H1 (cell line): ENCODE results near the gene YPEL2. TPM values are rescaled to one million over a fixed set of nuclear protein-coding genes. Genes with fewer than 3 reads are reported as not detected.

ENCODE experiments used
- CTCF ChIA-PET: fragments of 300-600 bp; sonication (Branson Sonifier 250); formaldehyde crosslinking; loops from one replicate; lab custom pipeline; 2021; ENCODE audit not compliant: partially characterized antibody; lab: Charles Lee
- POLR2A ChIA-PET: fragments of 300-600 bp; sonication (Branson Sonifier 250); formaldehyde crosslinking; loops from one replicate; lab custom pipeline; 2021; ENCODE audit warnings: inconsistent platforms; ENCODE audit not compliant: partially characterized antibody; lab: Charles Lee
- DNase-seq, 2 experiments: peaks; one replicate each; pipeline versions ENCODE4 v3.0.0 to v3.0.0-alpha.2; 2010 to 2022; ENCODE audit warnings: low spot score in 2 of 2, low read depth in 1 of 2, mixed read lengths in 1 of 2
- FAIRE-seq: peaks from 2 replicates; lab custom pipeline; 2011; peaks lifted over from hg19 to GRCh38; lab: Jason Lieb, UNC
- H2AFZ ChIP-seq: 2 replicates; pipeline ENCODE4 v1.8.1; 2012; ENCODE audit warnings: low read length, inconsistent platforms
- H2AK5ac ChIP-seq: 2 replicates; pipeline ENCODE4 v1.6.1; 2013; ENCODE audit warnings: low read depth, low read length
- H2BK120ac ChIP-seq: replicated peaks from 2 replicates; pipeline ENCODE3; 2013; ENCODE audit warnings: low read depth, low read length, inconsistent platforms
- H2BK12ac ChIP-seq: 2 replicates; pipeline ENCODE4 v1.6.1; 2013; ENCODE audit warnings: low read depth, low read length
- H2BK15ac ChIP-seq: 2 replicates; pipeline ENCODE4 v1.6.1; 2013; ENCODE audit warnings: low read length
- H2BK20ac ChIP-seq: 2 replicates; pipeline ENCODE4 v1.6.1; 2013; ENCODE audit warnings: low read length
- H2BK5ac ChIP-seq: 2 replicates; pipeline ENCODE4 v1.6.1; 2013; ENCODE audit warnings: low read depth, low read length
- H3K14ac ChIP-seq: 2 replicates; pipeline ENCODE4 v1.6.1; 2013; ENCODE audit warnings: inconsistent platforms; ENCODE audit not compliant: insufficient read length
- H3K18ac ChIP-seq: 2 replicates; pipeline ENCODE4 v1.6.1; 2013; ENCODE audit warnings: low read length; ENCODE audit errors: extremely low read depth
- H3K23ac ChIP-seq: 2 replicates; pipeline ENCODE4 v1.6.1; 2013; ENCODE audit warnings: inconsistent platforms; ENCODE audit not compliant: insufficient read length
- H3K23me2 ChIP-seq: 2 replicates; pipeline ENCODE4 v1.6.1; 2013; ENCODE audit warnings: low read depth, low read length
- H3K27ac ChIP-seq: 2 replicates; pipeline ENCODE4 v1.6.1; 2011; ENCODE audit warnings: low read depth, low read length, inconsistent platforms
- H3K27me3 ChIP-seq, 4 experiments: replicated peaks in 1 of 4; 1 replicate in 1 of 4; 2 replicates in 3 of 4; pipeline versions ENCODE4 v1.6.1 to v1.8.1; 2011 to 2013; ENCODE audit warnings: low read length in 3 of 4, mild to moderate bottlenecking in 3 of 4, inconsistent platforms in 2 of 4, mixed read lengths in 2 of 4, moderate library complexity in 1 of 4; ENCODE audit not compliant: control insufficient read depth in 3 of 4, insufficient read depth in 3 of 4; ENCODE audit errors: extremely low read depth in 1 of 4
- H3K36me3 ChIP-seq, 4 experiments: 2 replicates each; pipeline versions ENCODE4 v1.6.1 to v1.8.1; 2011 to 2013; ENCODE audit warnings: mild to moderate bottlenecking in 4 of 4, low read length in 3 of 4, moderate library complexity in 2 of 4, control low read depth in 1 of 4, inconsistent platforms in 1 of 4; ENCODE audit not compliant: insufficient read depth in 4 of 4, control insufficient read depth in 2 of 4
- H3K4ac ChIP-seq: replicated peaks from 2 replicates; pipeline ENCODE3; 2013; ENCODE audit warnings: low read length, low read depth, mixed read lengths, inconsistent platforms; ENCODE audit not compliant: insufficient read length
- H3K4me1 ChIP-seq, 4 experiments: replicated peaks in 1 of 4; 1 replicate in 1 of 4; 2 replicates in 3 of 4; pipeline versions ENCODE4 v1.6.1 to v1.8.1; 2011 to 2013; ENCODE audit warnings: low read length in 3 of 4, inconsistent platforms in 2 of 4, mixed read lengths in 1 of 4; ENCODE audit not compliant: insufficient read depth in 4 of 4, control insufficient read depth in 3 of 4
- H3K4me2 ChIP-seq, 2 experiments: 2 replicates each; pipeline versions ENCODE4 v1.6.1 to v1.8.1; 2011 to 2013; ENCODE audit warnings: low read depth in 2 of 2, low read length in 2 of 2, control low read depth in 1 of 2, inconsistent platforms in 1 of 2, mild to moderate bottlenecking in 1 of 2; ENCODE audit not compliant: insufficient read depth in 1 of 2
- H3K4me3 ChIP-seq, 4 experiments: fragments of 200-600, 300-600 bp in 1 of 4; sonication (generic), shearing (Covaris generic), sonication (Bioruptor Twin) in 1 of 4; 2 replicates each; pipeline versions ENCODE4 v1.5.1 to v1.8.1; 2011 to 2016; ENCODE audit warnings: low read length in 4 of 4, low read depth in 3 of 4, control low read depth in 2 of 4, inconsistent platforms in 2 of 4, mild to moderate bottlenecking in 2 of 4, mixed read lengths in 1 of 4, moderate library complexity in 1 of 4; ENCODE audit not compliant: insufficient read depth in 2 of 4; ENCODE audit errors: extremely low read depth in 1 of 4
- H3K56ac ChIP-seq: replicated peaks from 2 replicates; pipeline ENCODE3; 2013; ENCODE audit warnings: low read depth, mild to moderate bottlenecking, mixed read lengths, low read length, inconsistent platforms; ENCODE audit not compliant: insufficient read length
- H3K79me1 ChIP-seq: 2 replicates; pipeline ENCODE4 v1.6.1; 2013; ENCODE audit warnings: low read depth, low read length, control low read depth
- H3K79me2 ChIP-seq, 2 experiments: 2 replicates each; pipeline versions ENCODE4 v1.6.1 to v1.8.1; 2012 to 2013; ENCODE audit warnings: low read length in 2 of 2, mild to moderate bottlenecking in 2 of 2, inconsistent platforms in 1 of 2; ENCODE audit not compliant: insufficient read depth in 2 of 2, control insufficient read depth in 1 of 2
- H3K9ac ChIP-seq, 4 experiments: replicated peaks in 1 of 4; 1 replicate in 1 of 4; 2 replicates in 3 of 4; pipeline versions ENCODE4 v1.6.1 to v1.8.1; 2011 to 2013; ENCODE audit warnings: low read depth in 3 of 4, low read length in 3 of 4, control low read depth in 2 of 4, mild to moderate bottlenecking in 2 of 4, moderate library complexity in 2 of 4, inconsistent platforms in 1 of 4; ENCODE audit errors: extremely low read depth in 1 of 4
- H3K9me3 ChIP-seq, 2 experiments: 2 replicates each; pipeline versions ENCODE4 v1.6.1 to v1.8.1; 2012 to 2013; ENCODE audit warnings: mild to moderate bottlenecking in 2 of 2, moderate library complexity in 2 of 2, control low read depth in 1 of 2, inconsistent platforms in 1 of 2, low read depth in 1 of 2, low read length in 1 of 2, mixed read lengths in 1 of 2; ENCODE audit not compliant: insufficient read depth in 2 of 2
- H4K20me1 ChIP-seq, 2 experiments: replicated peaks in 1 of 2; 2 replicates each; pipeline versions ENCODE3 to v1.8.1; 2011 to 2013; ENCODE audit warnings: inconsistent platforms in 2 of 2, low read length in 2 of 2, mild to moderate bottlenecking in 1 of 2; ENCODE audit not compliant: insufficient read depth in 2 of 2, control insufficient read depth in 1 of 2
- H4K5ac ChIP-seq: 2 replicates; pipeline ENCODE4 v1.6.1; 2013; ENCODE audit warnings: low read length, low read depth, mixed read lengths, inconsistent platforms; ENCODE audit not compliant: insufficient read length
- H4K8ac ChIP-seq: 2 replicates; pipeline ENCODE4 v1.8.0; 2013; ENCODE audit warnings: mild to moderate bottlenecking, moderate library complexity, low read length, inconsistent platforms; ENCODE audit not compliant: insufficient read depth; ENCODE audit errors: extremely low read depth
- H4K91ac ChIP-seq: replicated peaks from 2 replicates; pipeline ENCODE3; 2013; ENCODE audit warnings: low read length, mixed read lengths, inconsistent platforms; ENCODE audit not compliant: insufficient read length
- CBX5 ChIP-seq: fragments of 300-800, 300-1000 bp; sonication (generic); IDR thresholded peaks from 2 replicates; pipeline ENCODE4 v1.7.1; 2016; ENCODE audit warnings: antibody characterized with exemption, low read length, low read depth
- EGR1 ChIP-seq: IDR thresholded peaks from 2 replicates; pipeline ENCODE4 v1.6.1; 2011; ENCODE audit warnings: low read depth, low read length, borderline replicate concordance
- EZH2 ChIP-seq: fragments of 200-600 bp; sonication (generic); IDR thresholded peaks from 2 replicates; pipeline ENCODE4 v1.7.1; 2012; ENCODE audit warnings: low read depth, mild to moderate bottlenecking, moderate library complexity, low read length, inconsistent platforms; ENCODE audit not compliant: severe bottlenecking
- GTF2F1 ChIP-seq: IDR thresholded peaks from 2 replicates; pipeline ENCODE4 v1.6.1; 2012; ENCODE audit warnings: low read depth, low read length, improper control_type of control experiment, borderline replicate concordance
- KDM4A ChIP-seq: IDR thresholded peaks from one replicate; pipeline ENCODE4 v1.7.1; 2012; ENCODE audit warnings: low read depth, mild to moderate bottlenecking, moderate library complexity, low read length, inconsistent platforms; ENCODE audit not compliant: severe bottlenecking
- RAD21 ChIP-seq, 2 experiments: IDR thresholded peaks in 1 of 2; conservative IDR thresholded peaks in 1 of 2; 2 replicates each; pipeline ENCODE4 v1.6.1; 2011; ENCODE audit warnings: low read depth in 2 of 2, low read length in 2 of 2, improper control_type of control experiment in 1 of 2, inconsistent platforms in 1 of 2, mild to moderate bottlenecking in 1 of 2, moderate library complexity in 1 of 2
- SP2 ChIP-seq: IDR thresholded peaks from 2 replicates; pipeline ENCODE4 v1.6.1; 2012; ENCODE audit warnings: mild to moderate bottlenecking, low read length, inconsistent platforms
- SUZ12 ChIP-seq: fragments of 200-600 bp; sonication (generic); IDR thresholded peaks from 2 replicates; pipeline ENCODE4 v1.6.1; 2012; ENCODE audit warnings: mild to moderate bottlenecking, inconsistent platforms, low read length, moderate library complexity, mixed read lengths
- WGBS, 2 experiments: shearing (Covaris generic) in 1 of 2; methylation state at CpG; one replicate each; pipeline versions ENCODE4 v1.1.6 to v1.1.7; 2013 to 2015; ENCODE audit warnings: low lambda C conversion rate in 2 of 2, mixed read lengths in 2 of 2, inconsistent platforms in 1 of 2, low coverage in 1 of 2, missing lambda C conversion rate in 1 of 2; ENCODE audit not compliant: insufficient replicate concordance in 2 of 2, insufficient coverage in 1 of 2, insufficient read length in 1 of 2; ENCODE audit errors: extremely low coverage in 1 of 2, missing lambda C conversion rate in 1 of 2; 5-methylcytosine and 5-hydroxymethylcytosine counted together
- polyA plus RNA-seq, 7 experiments: library from polyadenylated mRNA; depleted of rRNA in 3 of 7; stranded (reverse) in 5 of 7; unstranded in 2 of 7; fragments of >200 nt in 5 of 7; fragments of 200-250 nt in 2 of 7; gene quantifications; 1 replicate in 5 of 7; 2 replicates in 1 of 7; 4 replicates in 1 of 7; pipeline versions ENCODE4 v1.2.1 to v1.2.3, GENCODE V29; 2011 to 2013; ENCODE audit warnings: missing spikeins in 2 of 7, mixed read lengths in 2 of 7
- total RNA-seq: library from RNA; stranded (reverse); fragmentation: NEBNext Ultra II Directional; extraction: Animal tissue kit (Norgen Biotek cat#: 25700); gene quantifications from 2 replicates; pipeline ENCODE4 v1.2.1, GENCODE V29; 2021

The YPEL2 gene
- total and polyA plus RNA-seq, 2 of the 8 experiments (the other 6 are each of a cell fraction or from before 2014, with no cell fraction given) = 1.6 to 3.5 TPM

DNA sequence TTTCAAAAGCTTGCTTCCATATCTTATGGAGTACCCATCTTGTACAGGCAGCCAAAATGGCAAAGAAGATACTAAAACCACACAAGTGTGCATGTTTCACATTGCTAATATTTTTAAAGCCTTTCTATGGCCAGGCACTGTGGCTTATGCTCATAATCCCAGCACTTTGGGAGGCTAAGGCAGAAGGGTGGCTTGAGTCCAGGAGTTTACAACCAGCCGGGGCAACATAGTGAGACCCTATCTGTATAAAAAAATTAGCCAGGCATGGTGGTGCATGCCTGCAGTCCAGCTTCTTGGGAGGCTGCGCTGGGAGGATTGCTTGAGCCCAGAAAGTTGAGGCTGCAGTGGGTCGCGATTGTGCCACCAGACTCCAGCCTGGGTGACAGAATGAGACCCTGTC lies 71.3 kb downstream of the YPEL2 start:
- Histone ChIP-seq H2BK5ac (no peak overlapping the region), H3K23me2 (no peaks in the 10 kb centered on the region), H3K14ac (no peak overlapping the region), H3K9me3 (no peaks in the 10 kb centered on the region), H2AK5ac (no peak overlapping the region), H4K20me1 (no peaks in the 10 kb centered on the region), H3K4ac (no peak overlapping the region), H3K4me1 (no peaks in the 10 kb centered on the region), H3K18ac (no peak overlapping the region), H3K36me3 (no peaks in the 10 kb centered on the region; a peak in 1 of 8 replicates), H2BK120ac (no peak overlapping the region), H2BK20ac (no peak overlapping the region), H3K79me1 (no peaks in the 10 kb centered on the region), H3K79me2 (no peaks in the 10 kb centered on the region), H3K4me3 (no peak overlapping the region), H3K4me2 (no peak overlapping the region), H2BK12ac (no peak overlapping the region), H3K56ac (no peak overlapping the region), H3K27ac (no peak overlapping the region), H4K91ac (no peak overlapping the region), H3K9ac (no peak overlapping the region), H4K5ac (no peak overlapping the region), H4K8ac (no peak overlapping the region), H2AFZ (no peak overlapping the region), H2BK15ac (no peak overlapping the region), H3K23ac (no peak overlapping the region), H3K27me3 (no peaks in the 10 kb centered on the region)
- DNase-seq (no peak), FAIRE-seq (no peak)
- POLR2A ChIA-PET = no interaction called here
- TF ChIP-seq CBX5 (no peak), GTF2F1 (no peak), SUZ12 (no peak), EGR1 (no peak), EZH2 (no peak), RAD21 (IDR thresholded peaks at IDR 0.05 in 1 of 2, conservative IDR thresholded peaks at IDR 0.05 in 1 of 2; ENCODE audit: low read depth in 2 of 2, low read length in 2 of 2) (no peak), SP2 (no peak), KDM4A (no peak)
- 93% methylated on average over 4 of the region's 4 CpGs; no CpG with 5 or more reads in 1 of the 2 experiments for WGBS, 2 experiments
- CTCF ChIA-PET = interaction anchor here (1.0 to 2.8 kb wide), 4 partner anchors 13 to 385 kb away, joined by 3 to 10 read pairs (median 3); no protein-coding TSS in a partner anchor
